HepG2 (cell line): Measurements from ENCODE around the gene ABL2. TPM values are rescaled to one million over a fixed set of nuclear protein-coding genes. Genes with fewer than 3 reads are reported as not detected.

Source experiments
- ATAC-seq: fragments of 200-7000 bp; cut with Tn5 transposase; 3 replicates; pipeline ENCODE4 v1.9.1; 2020; ENCODE audit warnings: mild to moderate bottlenecking, moderate library complexity
- BruUV-seq: library from RNA; stranded (reverse); fragments of 400-500 nt; replicated peaks from 2 replicates; lab custom pipeline; 2021; lab: Mats Ljungman, UMichigan
- CTCF ChIA-PET: fragments of 300-600 bp; formaldehyde crosslinking; extraction: SDS; loops from one replicate; lab custom pipeline; 2021; ENCODE audit warnings: low total read pairs, inconsistent platforms, low intra/inter-chr PET ratio; lab: Yijun Ruan, JAX
- POLR2A ChIA-PET: fragments of 350-600 bp; sonication (Branson Sonifier 250); formaldehyde crosslinking; loops from one replicate; lab custom pipeline; 2020; ENCODE audit warnings: antibody characterized with exemption, inconsistent platforms; lab: Yijun Ruan, JAX
- DNase-seq: peaks from one replicate; pipeline ENCODE4 v3.0.0-alpha.2; 2015; ENCODE audit warnings: low spot score
- FAIRE-seq: peaks from 3 replicates; lab custom pipeline; 2011; peaks lifted over from hg19 to GRCh38; lab: Jason Lieb, UNC
- H2AFZ ChIP-seq: one replicate; pipeline ENCODE4 v1.6.1; 2011; ENCODE audit warnings: low read length, inconsistent platforms
- H3K27ac ChIP-seq: fragments of 300-600 bp; 3 replicates; pipeline ENCODE4 v1.8.0; 2011; ENCODE audit warnings: mixed run types, mild to moderate bottlenecking, mixed read lengths, low read length, inconsistent platforms; ENCODE audit not compliant: insufficient read depth; ENCODE audit errors: extremely low read length
- H3K27me3 ChIP-seq, 2 experiments: fragments of 200-600 bp in 1 of 2; 2 replicates in 1 of 2; 3 replicates in 1 of 2; pipeline versions ENCODE4 v1.6.0 to v1.8.0; 2011; ENCODE audit warnings: low read length in 2 of 2, mild to moderate bottlenecking in 2 of 2, moderate library complexity in 2 of 2, inconsistent platforms in 1 of 2; ENCODE audit not compliant: insufficient read depth in 2 of 2, control insufficient read depth in 1 of 2
- H3K36me3 ChIP-seq, 2 experiments: fragments of 200-600 bp in 1 of 2; replicated peaks in 1 of 2; 2 replicates in 1 of 2; 3 replicates in 1 of 2; pipeline versions ENCODE4 v1.5.1 to v1.8.0; 2011; ENCODE audit warnings: low read length in 2 of 2, inconsistent platforms in 1 of 2; ENCODE audit not compliant: insufficient read depth in 2 of 2, control insufficient read depth in 1 of 2
- H3K4me1 ChIP-seq: 2 replicates; pipeline ENCODE4 v1.5.1; 2012; ENCODE audit warnings: low read length, inconsistent platforms; ENCODE audit not compliant: insufficient read depth
- H3K4me2 ChIP-seq: 2 replicates; pipeline ENCODE4 v1.6.0; 2011; ENCODE audit warnings: low read depth, low read length, inconsistent platforms
- H3K4me3 ChIP-seq, 3 experiments: fragments of 200-600 bp in 1 of 3; sonication (generic), shearing (Covaris generic) in 1 of 3; replicated peaks in 1 of 3; 2 replicates each; pipeline ENCODE4 v1.5.1; 2011 to 2016; ENCODE audit warnings: low read length in 3 of 3, inconsistent platforms in 2 of 3, low read depth in 2 of 3, mild to moderate bottlenecking in 2 of 3, control low read depth in 1 of 3, mixed read lengths in 1 of 3; ENCODE audit not compliant: insufficient read depth in 1 of 3
- H3K79me2 ChIP-seq: one replicate; pipeline ENCODE4 v1.6.1; 2011; ENCODE audit warnings: low read length, inconsistent platforms; ENCODE audit not compliant: insufficient read depth
- H3K9ac ChIP-seq: 2 replicates; pipeline ENCODE4 v1.6.0; 2011; ENCODE audit warnings: mild to moderate bottlenecking, low read depth, low read length, inconsistent platforms; ENCODE audit not compliant: insufficient read depth
- H3K9me3 ChIP-seq: 2 replicates; pipeline ENCODE4 v1.5.1; 2012; ENCODE audit warnings: mild to moderate bottlenecking, low read length
- H4K20me1 ChIP-seq: 2 replicates; pipeline ENCODE4 v1.6.0; 2011; ENCODE audit warnings: inconsistent platforms, mild to moderate bottlenecking, low read length, moderate library complexity; ENCODE audit not compliant: insufficient read depth
- BRCA1 ChIP-seq: sonication (generic); formaldehyde crosslinking; IDR thresholded peaks from 2 replicates; pipeline ENCODE4 v1.4.0; 2020; ENCODE audit warnings: missing genetic modification reagents
- FOXJ3 ChIP-seq: sonication (generic); formaldehyde crosslinking; IDR thresholded peaks from 2 replicates; pipeline ENCODE4 v1.4.0; 2020; ENCODE audit warnings: missing genetic modification reagents, mild to moderate bottlenecking, borderline replicate concordance
- HDAC6 ChIP-seq: fragments of 200-600 bp; sonication (generic); IDR thresholded peaks from 2 replicates; pipeline ENCODE4 v1.7.0; 2017; ENCODE audit warnings: mild to moderate bottlenecking, antibody characterized with exemption, low read length, low read depth
- KLF16 ChIP-seq, 2 experiments: sonication (generic) in 1 of 2; formaldehyde crosslinking in 1 of 2; IDR thresholded peaks; 2 replicates each; pipeline versions ENCODE4 v1.6.1 to v1.8.0; 2016 to 2023; ENCODE audit warnings: missing genetic modification reagents in 2 of 2, missing compliant biosample characterization in 1 of 2
- NR3C1 ChIP-seq: sonication (generic); formaldehyde crosslinking; IDR thresholded peaks from 2 replicates; pipeline ENCODE4 v1.4.0; 2020; ENCODE audit warnings: missing genetic modification reagents
- ZNF660 ChIP-seq: sonication (generic); formaldehyde crosslinking; IDR thresholded peaks from 2 replicates; pipeline ENCODE4 v1.5.1; 2020; ENCODE audit warnings: mild to moderate bottlenecking, low read depth, missing genetic modification reagents, borderline replicate concordance
- WGBS: methylation state at CpG from one replicate; pipeline ENCODE4 v1.1.6; 2017; ENCODE audit warnings: low lambda C conversion rate; 5-methylcytosine and 5-hydroxymethylcytosine counted together
- in situ Hi-C: cut with HindIII; loops from 2 replicates; pipeline ENCODE4 v1.10.0; 2017; ENCODE audit warnings: low pct_unique_long_range_greater_than_20kb; ENCODE audit not compliant: extremely low pct_ligation_motif_present
- intact Hi-C: fragments of 100-400 bp; cut with micrococcal nuclease; formaldehyde crosslinking; loops from one replicate; pipeline ENCODE4 v1.10.0; 2022; ENCODE audit not compliant: unreplicated experiment
- polyA plus RNA-seq, 8 experiments: library from polyadenylated mRNA; depleted of rRNA in 3 of 8; stranded (reverse) in 7 of 8; unstranded in 1 of 8; fragments of >200 nt; fragmentation: Illumina TruSeq in 4 of 8; extraction: Trizol in 4 of 8; gene quantifications; 2 replicates each; pipeline versions ENCODE4 v1.2.1 to v1.2.3, GENCODE V29; 2011 to 2016; ENCODE audit warnings: low read depth in 4 of 8, missing spikeins in 1 of 8, mixed read lengths in 1 of 8; ENCODE audit not compliant: insufficient read depth in 1 of 8
- total RNA-seq, 5 experiments: library from RNA; depleted of rRNA; stranded (reverse); fragments of >200 nt; fragmentation: Illumina TruSeq; extraction: Trizol; gene quantifications; 2 replicates each; pipeline ENCODE4 v1.2.3, GENCODE V29; 2016; ENCODE audit warnings: low read depth in 1 of 5
- TF ChIP-seq, protein P1 (sequence below): sonication (generic); formaldehyde crosslinking; IDR thresholded peaks from 2 replicates; pipeline ENCODE4 v1.4.0; 2020; ENCODE audit warnings: missing genetic modification reagents
- TF ChIP-seq, protein P2 (sequence below): sonication (generic); formaldehyde crosslinking; IDR thresholded peaks from 2 replicates; pipeline ENCODE4 v1.8.1; 2023; ENCODE audit warnings: mild to moderate bottlenecking, missing genetic modification reagents, borderline replicate concordance
- TF ChIP-seq, protein P3 (sequence below): IDR thresholded peaks from 2 replicates; pipeline ENCODE4 v1.6.1; 2016; ENCODE audit warnings: low read depth
- TF ChIP-seq, protein P4 (sequence below): IDR thresholded peaks from 2 replicates; pipeline ENCODE4 v1.6.1; 2016; ENCODE audit warnings: missing biosample characterization, missing genetic modification reagents, low read depth

ABL2 gene
- total and polyA plus RNA-seq, 2 of the 13 experiments (the other 11 are each of a cell fraction or from before 2014, with no cell fraction given), result 5.8 to 6.0 TPM

DNA sequence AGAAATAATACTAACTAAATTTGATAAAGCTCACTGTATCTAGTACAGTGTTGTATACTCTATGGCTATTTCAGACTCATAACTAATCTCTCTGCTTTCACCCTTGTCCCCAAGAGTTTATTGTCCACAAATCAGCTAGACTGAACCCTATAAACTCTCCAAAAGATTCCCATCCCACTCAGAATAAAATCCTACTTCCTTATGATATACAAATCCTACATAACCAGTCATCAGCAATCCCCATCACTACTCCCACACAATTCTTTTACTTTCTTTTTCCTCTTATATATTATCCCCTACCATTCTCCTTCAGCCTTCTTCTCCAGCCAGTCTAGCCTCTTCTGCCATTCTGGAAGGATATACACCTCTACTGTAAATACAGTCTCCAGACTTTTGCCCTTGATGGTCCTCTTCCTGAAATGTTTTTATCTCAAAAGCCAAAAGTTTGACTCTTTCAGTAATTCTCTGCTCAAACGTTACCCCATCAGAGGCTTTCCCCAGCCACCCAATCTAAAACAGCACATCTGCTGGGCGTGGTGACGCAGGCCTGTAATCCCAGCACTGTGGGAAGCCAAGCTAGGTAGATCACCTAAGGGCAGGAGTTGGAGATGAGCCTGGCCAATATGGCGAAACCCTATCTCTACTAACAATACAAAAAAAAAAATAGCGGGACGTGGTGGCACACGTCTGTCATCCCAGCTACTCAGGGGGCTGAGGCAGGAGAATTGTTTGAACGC lies 41.6 kb downstream of the ABL2 start:
- Histone ChIP-seq H3K4me1 (peaks cover 8% of the 10 kb centered on the region; the same call in 1 of the 2 replicates), H3K36me3 (0 out of 5 replicates have a peak, but pooled peaks cover 0 to 1% of the 10 kb centered on the region in 2 experiments), H3K9me3 (no peaks in the 10 kb centered on the region), H4K20me1 (no peaks in the 10 kb centered on the region), H2AFZ (no peak overlapping the region), H3K4me3 (no peak overlapping the region), H3K79me2 (peaks cover 34% of the 10 kb centered on the region), H3K27me3 (no peaks in the 10 kb centered on the region), H3K4me2 (no peak overlapping the region), H3K9ac (no peak overlapping the region), H3K27ac (no peak overlapping the region)
- ChIA-PET CTCF (no interaction called here), POLR2A (no interaction called here)
- BruUV-seq, result no TSS peak
- intact Hi-C loops, result no loop called here
- in situ Hi-C loops, result no loop called here
- ATAC-seq, result no peak
- 97% methylated on average over 8 of the region's 8 CpGs for WGBS
- DNase-seq, result no peak
- no peak for FAIRE-seq
- TF ChIP-seq, protein P1, sequence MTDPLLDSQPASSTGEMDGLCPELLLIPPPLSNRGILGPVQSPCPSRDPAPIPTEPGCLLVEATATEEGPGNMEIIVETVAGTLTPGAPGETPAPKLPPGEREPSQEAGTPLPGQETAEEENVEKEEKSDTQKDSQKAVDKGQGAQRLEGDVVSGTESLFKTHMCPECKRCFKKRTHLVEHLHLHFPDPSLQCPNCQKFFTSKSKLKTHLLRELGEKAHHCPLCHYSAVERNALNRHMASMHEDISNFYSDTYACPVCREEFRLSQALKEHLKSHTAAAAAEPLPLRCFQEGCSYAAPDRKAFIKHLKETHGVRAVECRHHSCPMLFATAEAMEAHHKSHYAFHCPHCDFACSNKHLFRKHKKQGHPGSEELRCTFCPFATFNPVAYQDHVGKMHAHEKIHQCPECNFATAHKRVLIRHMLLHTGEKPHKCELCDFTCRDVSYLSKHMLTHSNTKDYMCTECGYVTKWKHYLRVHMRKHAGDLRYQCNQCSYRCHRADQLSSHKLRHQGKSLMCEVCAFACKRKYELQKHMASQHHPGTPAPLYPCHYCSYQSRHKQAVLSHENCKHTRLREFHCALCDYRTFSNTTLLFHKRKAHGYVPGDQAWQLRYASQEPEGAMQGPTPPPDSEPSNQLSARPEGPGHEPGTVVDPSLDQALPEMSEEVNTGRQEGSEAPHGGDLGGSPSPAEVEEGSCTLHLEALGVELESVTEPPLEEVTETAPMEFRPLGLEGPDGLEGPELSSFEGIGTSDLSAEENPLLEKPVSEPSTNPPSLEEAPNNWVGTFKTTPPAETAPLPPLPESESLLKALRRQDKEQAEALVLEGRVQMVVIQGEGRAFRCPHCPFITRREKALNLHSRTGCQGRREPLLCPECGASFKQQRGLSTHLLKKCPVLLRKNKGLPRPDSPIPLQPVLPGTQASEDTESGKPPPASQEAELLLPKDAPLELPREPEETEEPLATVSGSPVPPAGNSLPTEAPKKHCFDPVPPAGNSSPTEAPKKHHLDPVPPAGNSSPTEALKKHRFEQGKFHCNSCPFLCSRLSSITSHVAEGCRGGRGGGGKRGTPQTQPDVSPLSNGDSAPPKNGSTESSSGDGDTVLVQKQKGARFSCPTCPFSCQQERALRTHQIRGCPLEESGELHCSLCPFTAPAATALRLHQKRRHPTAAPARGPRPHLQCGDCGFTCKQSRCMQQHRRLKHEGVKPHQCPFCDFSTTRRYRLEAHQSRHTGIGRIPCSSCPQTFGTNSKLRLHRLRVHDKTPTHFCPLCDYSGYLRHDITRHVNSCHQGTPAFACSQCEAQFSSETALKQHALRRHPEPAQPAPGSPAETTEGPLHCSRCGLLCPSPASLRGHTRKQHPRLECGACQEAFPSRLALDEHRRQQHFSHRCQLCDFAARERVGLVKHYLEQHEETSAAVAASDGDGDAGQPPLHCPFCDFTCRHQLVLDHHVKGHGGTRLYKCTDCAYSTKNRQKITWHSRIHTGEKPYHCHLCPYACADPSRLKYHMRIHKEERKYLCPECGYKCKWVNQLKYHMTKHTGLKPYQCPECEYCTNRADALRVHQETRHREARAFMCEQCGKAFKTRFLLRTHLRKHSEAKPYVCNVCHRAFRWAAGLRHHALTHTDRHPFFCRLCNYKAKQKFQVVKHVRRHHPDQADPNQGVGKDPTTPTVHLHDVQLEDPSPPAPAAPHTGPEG (CRISPR knock-in tag), result no peak
- TF ChIP-seq FOXJ3 (CRISPR knock-in tag), result no peak
- no peak for TF ChIP-seq NR3C1 (CRISPR knock-in tag)
- no peak for TF ChIP-seq ZNF660 (CRISPR knock-in tag)
- no peak for TF ChIP-seq BRCA1 (CRISPR knock-in tag)
- TF ChIP-seq, protein P2, sequence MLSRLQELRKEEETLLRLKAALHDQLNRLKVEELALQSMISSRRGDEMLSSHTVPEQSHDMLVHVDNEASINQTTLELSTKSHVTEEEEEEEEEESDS, result no peak
- no peak for TF ChIP-seq KLF16 (CRISPR knock-in tag; IDR thresholded peaks at IDR 0.05)
- TF ChIP-seq, protein P3, sequence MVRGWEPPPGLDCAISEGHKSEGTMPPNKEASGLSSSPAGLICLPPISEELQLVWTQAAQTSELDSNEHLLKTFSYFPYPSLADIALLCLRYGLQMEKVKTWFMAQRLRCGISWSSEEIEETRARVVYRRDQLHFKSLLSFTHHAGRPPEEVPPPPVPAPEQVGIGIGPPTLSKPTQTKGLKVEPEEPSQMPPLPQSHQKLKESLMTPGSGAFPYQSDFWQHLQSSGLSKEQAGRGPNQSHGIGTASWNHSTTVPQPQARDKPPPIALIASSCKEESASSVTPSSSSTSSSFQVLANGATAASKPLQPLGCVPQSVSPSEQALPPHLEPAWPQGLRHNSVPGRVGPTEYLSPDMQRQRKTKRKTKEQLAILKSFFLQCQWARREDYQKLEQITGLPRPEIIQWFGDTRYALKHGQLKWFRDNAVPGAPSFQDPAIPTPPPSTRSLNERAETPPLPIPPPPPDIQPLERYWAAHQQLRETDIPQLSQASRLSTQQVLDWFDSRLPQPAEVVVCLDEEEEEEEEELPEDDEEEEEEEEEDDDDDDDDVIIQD (CRISPR knock-in tag), result no peak
- no peak for TF ChIP-seq HDAC6
- TF ChIP-seq, protein P4, sequence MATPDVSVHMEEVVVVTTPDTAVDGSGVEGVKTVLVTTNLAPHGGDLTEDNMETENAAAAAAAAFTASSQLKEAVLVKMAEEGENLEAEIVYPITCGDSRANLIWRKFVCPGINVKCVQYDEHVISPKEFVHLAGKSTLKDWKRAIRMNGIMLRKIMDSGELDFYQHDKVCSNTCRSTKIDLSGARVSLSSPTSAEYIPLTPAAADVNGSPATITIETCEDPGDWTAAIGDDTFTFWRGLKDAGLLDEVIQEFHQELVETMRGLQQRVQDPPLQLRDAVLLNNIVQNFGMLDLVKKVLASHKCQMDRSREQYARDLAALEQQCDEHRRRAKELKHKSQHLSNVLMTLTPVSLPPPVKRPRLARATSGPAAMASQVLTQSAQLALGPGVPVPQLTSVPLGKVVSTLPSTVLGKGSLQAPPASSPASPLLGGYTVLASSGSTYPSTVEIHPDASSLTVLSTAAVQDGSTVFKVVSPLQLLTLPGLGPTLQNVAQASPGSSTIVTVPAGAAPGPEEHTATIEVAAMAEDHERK (CRISPR knock-in tag), result no peak
